GM20000 (cell line): ENCODE measurements around the gene PLXNA1.

ENCODE experiments used
- DNase-seq: peaks from one replicate; pipeline ENCODE4 v3.0.0; 2012; ENCODE audit warnings: low spot score
- CTCF ChIP-seq: IDR thresholded peaks from 2 replicates; pipeline ENCODE4 v1.5.1; 2012; ENCODE audit warnings: mild to moderate bottlenecking, control low read depth; ENCODE audit errors: extremely low read depth, missing control alignments

Gene PLXNA1

DNA sequence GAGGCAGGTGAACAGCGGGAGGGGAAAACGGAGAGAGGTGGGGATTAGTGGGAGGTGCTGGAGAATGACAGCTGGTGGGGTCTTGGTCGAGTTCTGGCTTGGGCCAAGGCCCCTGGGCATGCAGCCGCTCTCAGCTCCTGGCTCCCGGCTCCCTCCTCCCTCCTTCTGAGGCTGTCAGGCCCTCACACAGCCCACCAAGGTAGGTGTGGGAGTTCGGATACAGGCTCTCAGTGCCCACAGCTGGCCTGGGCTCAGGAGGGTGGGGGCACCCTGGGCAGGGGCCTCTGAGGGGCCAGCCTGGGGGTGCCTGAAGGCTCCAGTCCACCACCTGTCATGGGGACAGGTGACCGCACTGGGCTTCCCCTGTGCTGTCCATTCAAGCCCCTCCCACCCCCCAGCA is 39.9 kb downstream of the PLXNA1 start:
- no peak for DNase-seq
- TF ChIP-seq CTCF, result no peak

- no peak for DNase-seq
- TF ChIP-seq CTCF, result no peak
Measured at GRCh38 chr3:127025456-127025855, 42.5 kb downstream of the PLXNA1 start.

DNA sequence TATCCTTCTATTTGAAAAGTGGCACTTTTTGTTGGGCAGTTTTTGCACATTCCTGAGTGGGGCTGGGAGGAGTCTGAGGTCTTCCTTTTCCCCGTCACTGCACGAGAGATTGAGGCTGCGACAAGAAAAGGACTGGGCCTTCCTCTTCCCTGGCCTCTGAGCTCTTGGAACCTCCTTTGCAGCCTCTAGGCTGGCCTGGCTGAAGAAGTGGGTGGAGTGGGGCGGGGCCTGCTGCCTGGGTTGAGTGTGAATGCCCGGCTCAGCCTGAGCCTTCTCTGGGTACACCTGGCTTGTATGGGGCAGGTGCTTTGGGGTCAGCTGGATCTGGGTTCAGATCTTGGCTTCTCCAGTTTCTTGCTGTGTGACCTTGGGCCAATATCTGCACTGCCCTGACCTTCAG is 43.1 kb downstream of the PLXNA1 start:
- DNase-seq, result no peak
- TF ChIP-seq CTCF, result no peak

DNA sequence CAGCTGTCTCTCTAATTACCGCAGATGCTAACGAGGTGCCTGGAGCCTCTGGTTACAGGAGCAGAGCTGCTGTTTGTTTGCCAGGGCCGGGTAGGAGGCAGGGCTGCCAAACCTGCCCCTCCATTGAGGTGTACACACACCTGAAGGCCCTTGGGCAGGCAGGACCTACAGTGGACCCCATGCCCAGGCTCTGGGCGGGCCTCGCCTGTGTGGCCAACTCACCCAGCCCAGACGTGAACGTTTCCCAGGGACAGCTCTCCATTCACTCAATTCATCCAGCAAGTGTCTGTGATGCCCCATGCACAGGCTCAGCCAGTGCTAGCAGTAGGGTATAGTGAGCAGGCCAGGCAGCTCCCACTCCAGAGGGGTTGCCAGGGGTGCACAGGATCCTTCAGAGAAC is 43.7 kb downstream of the PLXNA1 start:
- no peak for DNase-seq
- no peak for TF ChIP-seq CTCF

- DNase-seq, result no peak
- TF ChIP-seq CTCF, result no peak
Measured at GRCh38 chr3:127027061-127027735, 44.3 kb downstream of the PLXNA1 start.

DNA sequence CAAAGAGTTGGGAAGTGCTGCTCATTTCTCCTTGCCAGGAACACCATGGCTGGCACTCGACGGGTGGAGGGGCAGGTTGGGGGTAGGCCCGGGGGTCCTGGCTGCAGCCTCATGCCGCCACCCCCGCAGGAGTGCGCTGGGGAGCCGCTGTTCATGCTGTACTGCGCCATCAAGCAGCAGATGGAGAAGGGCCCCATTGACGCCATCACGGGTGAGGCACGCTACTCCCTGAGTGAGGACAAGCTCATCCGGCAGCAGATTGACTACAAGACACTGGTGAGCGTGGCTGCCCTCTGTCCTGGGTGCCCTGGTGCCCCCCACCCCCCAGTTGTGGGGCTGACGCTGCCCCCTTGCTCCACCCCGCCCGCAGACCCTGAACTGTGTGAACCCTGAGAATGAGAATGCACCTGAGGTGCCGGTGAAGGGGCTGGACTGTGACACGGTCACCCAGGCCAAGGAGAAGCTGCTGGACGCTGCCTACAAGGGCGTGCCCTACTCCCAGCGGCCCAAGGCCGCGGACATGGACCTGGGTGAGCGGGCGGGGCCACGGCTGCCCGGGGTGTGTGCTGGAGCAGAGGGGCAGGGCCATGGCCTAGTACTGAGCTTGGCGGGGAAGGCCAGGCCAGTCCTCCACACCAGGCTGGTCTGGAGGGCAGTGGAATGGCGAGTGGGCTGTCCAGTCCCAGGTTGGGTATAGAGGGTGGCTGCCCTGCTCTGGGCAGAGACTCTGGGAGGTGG is 45.1 kb downstream of the PLXNA1 start:
- TF ChIP-seq CTCF, result no peak
- no peak for DNase-seq

DNA sequence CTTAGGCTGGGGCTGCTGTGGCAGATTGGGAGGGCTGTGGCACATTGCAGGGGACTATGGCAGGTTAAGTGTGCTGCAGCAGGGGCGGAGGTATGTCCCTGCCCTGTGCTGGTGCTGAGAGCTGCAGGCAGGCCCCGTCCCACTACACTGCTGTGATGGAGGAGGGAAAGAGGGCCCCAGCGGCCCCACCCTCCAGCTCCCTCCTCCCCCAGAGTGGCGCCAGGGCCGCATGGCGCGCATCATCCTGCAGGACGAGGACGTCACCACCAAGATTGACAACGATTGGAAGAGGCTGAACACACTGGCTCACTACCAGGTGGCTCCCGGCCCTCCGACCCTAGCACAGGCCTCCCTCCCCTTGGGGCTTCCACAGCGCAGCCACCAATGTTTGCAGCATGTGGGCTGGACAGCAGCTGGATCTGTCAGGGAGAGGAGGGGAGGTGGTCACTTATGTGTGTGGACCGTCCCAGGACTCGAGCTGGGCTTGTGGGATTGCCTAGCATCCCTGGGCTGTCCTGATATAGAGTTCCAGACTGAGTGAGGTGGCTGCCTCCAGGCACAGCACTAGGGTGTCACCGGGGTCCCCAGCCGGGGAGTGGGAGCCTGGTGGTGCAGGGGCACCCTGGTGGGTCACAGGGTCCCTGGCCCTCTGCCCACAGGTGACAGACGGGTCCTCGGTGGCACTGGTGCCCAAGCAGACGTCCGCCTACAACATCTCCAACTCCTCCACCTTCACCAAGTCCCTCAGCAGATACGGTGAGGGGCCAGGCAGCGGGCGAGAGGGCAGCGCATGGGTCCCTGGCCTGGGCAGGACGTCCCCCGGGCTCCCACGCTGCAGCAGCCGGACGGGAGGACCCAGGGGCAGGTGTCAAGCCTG is 46.1 kb downstream of the PLXNA1 start:
- DNase-seq, result no peak

More for the DNA sequence above, 46.1 kb downstream of the PLXNA1 start:
- no peak for TF ChIP-seq CTCF
